ENCODE measurements around the gene COL24A1. TPM values are rescaled to one million over a fixed set of nuclear protein-coding genes. Genes with fewer than 3 reads are reported as not detected.

The COL24A1 gene
- polyA plus RNA-seq, 1 experiment, result 2.2 TPM

- H3K27me3 ChIP-seq (ENCODE audit: control insufficient read depth, insufficient read depth, low read length), result no peaks in the 10 kb centered on the region
- ChIA-PET CTCF (interaction anchor here (1.0 kb wide), 1 partner anchor 84 kb away, joined by 3 read pairs; no protein-coding TSS in a partner anchor), POLR2A (interaction anchor here (0.5 kb wide), 1 partner anchor 980 kb away, joined by 5 read pairs; the partner anchor contains the start of gene SELENOF)
- DNase-seq (ENCODE audit: low read depth, low spot score), result no peak
- no peak for TF ChIP-seq CTCF (IDR thresholded peaks at IDR 0.05; ENCODE audit: low read depth, low read length)
- H3K9me3 ChIP-seq (ENCODE audit: control insufficient read depth, insufficient read depth, low read length), result no peaks in the 10 kb centered on the region
- no peak overlapping the region for H3K4me3 ChIP-seq (ENCODE audit: low read depth, low read length)
- H3K27ac ChIP-seq (ENCODE audit: low read depth, low read length), result no peak overlapping the region
Measured at GRCh38 chr1:85933961-85934360, 222.6 kb downstream of the COL24A1 start.

GRCh38 chr1:85911742-85912141 is 244.8 kb downstream of the COL24A1 start:
- Histone ChIP-seq H3K27ac (ENCODE audit: low read depth, low read length) (no peak overlapping the region), H3K9me3 (ENCODE audit: control insufficient read depth, insufficient read depth, low read length) (no peaks in the 10 kb centered on the region), H3K4me3 (ENCODE audit: low read depth, low read length) (no peak overlapping the region), H3K27me3 (ENCODE audit: control insufficient read depth, insufficient read depth, low read length) (no peaks in the 10 kb centered on the region)
- ChIA-PET POLR2A (no interaction called here), CTCF (interaction anchor here (1.0 to 2.5 kb wide), 9 partner anchors 9 to 652 kb away, joined by 3 to 11 read pairs (median 5); partner anchors contain the start of gene C1orf52)
- no peak for DNase-seq (ENCODE audit: low read depth, low spot score)
- TF ChIP-seq CTCF (IDR thresholded peaks at IDR 0.05; ENCODE audit: low read depth, low read length), result peak; percentile 44

GRCh38 chr1:85900921-85901320 is 255.7 kb downstream of the COL24A1 start:
- no peaks in the 10 kb centered on the region for H3K27me3 ChIP-seq (ENCODE audit: control insufficient read depth, insufficient read depth, low read length)
- CTCF ChIA-PET, result interaction anchor here (1.1 kb wide), 1 partner anchor 11 kb away, joined by 3 read pairs; no protein-coding TSS in a partner anchor
- no peak overlapping the region for H3K4me3 ChIP-seq (ENCODE audit: low read depth, low read length)
- no peak for TF ChIP-seq CTCF (IDR thresholded peaks at IDR 0.05; ENCODE audit: low read depth, low read length)
- peaks cover 4% of the 10 kb centered on the region; the same call in 1 of the 2 replicates for H3K9me3 ChIP-seq (ENCODE audit: control insufficient read depth, insufficient read depth, low read length)
- DNase-seq (ENCODE audit: low read depth, low spot score), result no peak
- H3K27ac ChIP-seq (ENCODE audit: low read depth, low read length), result no peak overlapping the region
- POLR2A ChIA-PET, result no interaction called here

GRCh38 chr1:85898861-85899260 is 257.7 kb downstream of the COL24A1 start:
- CTCF ChIA-PET, result interaction anchor here (2.3 kb wide), 1 partner anchor 13 kb away, joined by 8 read pairs; no protein-coding TSS in a partner anchor
- POLR2A ChIA-PET, result no interaction called here
- H3K27ac ChIP-seq (ENCODE audit: low read depth, low read length), result no peak overlapping the region
- no peaks in the 10 kb centered on the region for H3K27me3 ChIP-seq (ENCODE audit: control insufficient read depth, insufficient read depth, low read length)
- TF ChIP-seq CTCF (IDR thresholded peaks at IDR 0.05; ENCODE audit: low read depth, low read length), result no peak
- no peak for DNase-seq (ENCODE audit: low read depth, low spot score)
- H3K9me3 ChIP-seq (ENCODE audit: control insufficient read depth, insufficient read depth, low read length), result peaks cover 4% of the 10 kb centered on the region; the same call in 1 of the 2 replicates
- H3K4me3 ChIP-seq (ENCODE audit: low read depth, low read length), result no peak overlapping the region

GRCh38 chr1:85894651-85895050 is 261.9 kb downstream of the COL24A1 start:
- no peaks in the 10 kb centered on the region for H3K9me3 ChIP-seq (ENCODE audit: control insufficient read depth, insufficient read depth, low read length)
- no peaks in the 10 kb centered on the region for H3K27me3 ChIP-seq (ENCODE audit: control insufficient read depth, insufficient read depth, low read length)
- H3K27ac ChIP-seq (ENCODE audit: low read depth, low read length), result no peak overlapping the region
- no peak overlapping the region for H3K4me3 ChIP-seq (ENCODE audit: low read depth, low read length)
- POLR2A ChIA-PET, result no interaction called here
- DNase-seq (ENCODE audit: low read depth, low spot score), result peak; percentile 15
- CTCF ChIA-PET, result interaction anchor here (0.6 to 3.1 kb wide), 19 partner anchors 9 to 506 kb away, joined by 3 to 40 read pairs (median 5); partner anchors contain the start of gene ZNHIT6
- TF ChIP-seq CTCF (IDR thresholded peaks at IDR 0.05; ENCODE audit: low read depth, low read length), result peak; percentile 70
